Suprapubic skin (tissue), 4 donors: Measurements from ENCODE around the gene FAM170B.

Experiments used
- EP300 ChIP-seq: sonication (generic); formaldehyde crosslinking; IDR thresholded peaks from one replicate; pipeline ENCODE4 v1.6.1; 2017; ENCODE audit warnings: antibody characterized with exemption
- POLR2A ChIP-seq, 2 donors: fragments of 450-650 bp; IDR thresholded peaks; one replicate each; pipeline ENCODE4 v1.6.1; 2017; ENCODE audit warnings: antibody characterized with exemption in 2 of 2, mild to moderate bottlenecking in 2 of 2, moderate library complexity in 2 of 2
- POLR2AphosphoS5 ChIP-seq, 3 donors: sonication (generic); formaldehyde crosslinking; IDR thresholded peaks; one replicate each; pipeline ENCODE4 v1.6.1; 2017; ENCODE audit warnings: antibody characterized with exemption in 3 of 3
- TF ChIP-seq, protein P1 (sequence below), 2 donors: fragments of 200-600 bp in 1 of 2; fragments of 450-650 bp in 1 of 2; sonication (generic) in 1 of 2; IDR thresholded peaks; one replicate each; pipeline ENCODE4 v1.5.1; 2016 to 2019; ENCODE audit warnings: antibody characterized with exemption in 2 of 2, mild to moderate bottlenecking in 1 of 2, moderate library complexity in 1 of 2

DNA sequence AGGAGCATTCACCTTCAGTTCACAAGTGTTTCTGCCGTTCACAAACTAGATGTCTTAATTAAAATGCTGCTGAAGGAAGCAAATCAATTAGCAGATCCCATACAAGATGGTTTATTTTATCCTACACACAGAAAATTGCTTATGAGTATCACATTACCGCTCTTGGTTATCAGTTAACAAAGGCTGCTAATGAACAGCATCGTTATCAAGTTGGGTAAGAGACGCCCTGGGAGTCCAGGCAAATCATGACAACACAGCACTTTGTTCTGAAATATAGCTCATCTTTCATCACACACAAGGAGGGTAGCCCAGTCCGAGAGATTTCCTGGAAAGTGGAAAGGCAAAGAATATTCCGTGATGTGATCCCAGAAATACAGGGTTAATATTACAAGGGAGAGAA, 20.8 kb upstream of the FAM170B start:
- TF ChIP-seq, protein P1, sequence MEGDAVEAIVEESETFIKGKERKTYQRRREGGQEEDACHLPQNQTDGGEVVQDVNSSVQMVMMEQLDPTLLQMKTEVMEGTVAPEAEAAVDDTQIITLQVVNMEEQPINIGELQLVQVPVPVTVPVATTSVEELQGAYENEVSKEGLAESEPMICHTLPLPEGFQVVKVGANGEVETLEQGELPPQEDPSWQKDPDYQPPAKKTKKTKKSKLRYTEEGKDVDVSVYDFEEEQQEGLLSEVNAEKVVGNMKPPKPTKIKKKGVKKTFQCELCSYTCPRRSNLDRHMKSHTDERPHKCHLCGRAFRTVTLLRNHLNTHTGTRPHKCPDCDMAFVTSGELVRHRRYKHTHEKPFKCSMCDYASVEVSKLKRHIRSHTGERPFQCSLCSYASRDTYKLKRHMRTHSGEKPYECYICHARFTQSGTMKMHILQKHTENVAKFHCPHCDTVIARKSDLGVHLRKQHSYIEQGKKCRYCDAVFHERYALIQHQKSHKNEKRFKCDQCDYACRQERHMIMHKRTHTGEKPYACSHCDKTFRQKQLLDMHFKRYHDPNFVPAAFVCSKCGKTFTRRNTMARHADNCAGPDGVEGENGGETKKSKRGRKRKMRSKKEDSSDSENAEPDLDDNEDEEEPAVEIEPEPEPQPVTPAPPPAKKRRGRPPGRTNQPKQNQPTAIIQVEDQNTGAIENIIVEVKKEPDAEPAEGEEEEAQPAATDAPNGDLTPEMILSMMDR (IDR thresholded peaks at IDR 0.05) = no peak
- TF ChIP-seq POLR2AphosphoS5 (IDR thresholded peaks at IDR 0.05) = no peak
- no peak for TF ChIP-seq POLR2A (IDR thresholded peaks at IDR 0.05)
- no peak for TF ChIP-seq EP300
